ENCODE results near the gene NEMP2. TPM values are rescaled to one million over a fixed set of nuclear protein-coding genes. Genes with fewer than 3 reads are reported as not detected.

Gene NEMP2
- total RNA-seq, 1 donor from 2014 or later, result 15.0 TPM

GRCh38 chr2:190570871-190571270 lies 36.3 kb upstream of the NEMP2 start:
- no peak for TF ChIP-seq CTCF (conservative IDR thresholded peaks at IDR 0.05; ENCODE audit: low read depth, low read length)
- DNase-seq (ENCODE audit: low read depth), result no peak

GRCh38 chr2:190569994-190570755 lies 35.7 kb upstream of the NEMP2 start:
- no peak overlapping the region for H3K4me3 ChIP-seq (ENCODE audit: low read depth, low read length)
- DNase-seq (ENCODE audit: low read depth), result no peak
- TF ChIP-seq CTCF (conservative IDR thresholded peaks at IDR 0.05; ENCODE audit: low read depth, low read length), result no peak

More at GRCh38 chr2:190570871-190571270, 36.3 kb upstream of the NEMP2 start:
- H3K4me3 ChIP-seq (ENCODE audit: low read depth, low read length), result no peak overlapping the region

GRCh38 chr2:190564838-190565237 lies 30.3 kb upstream of the NEMP2 start:
- no peak for DNase-seq (ENCODE audit: low read depth)
- no peak for TF ChIP-seq CTCF (conservative IDR thresholded peaks at IDR 0.05; ENCODE audit: low read depth, low read length)
- no peak overlapping the region for H3K4me3 ChIP-seq (ENCODE audit: low read depth, low read length)

- no peak for TF ChIP-seq CTCF (conservative IDR thresholded peaks at IDR 0.05; ENCODE audit: low read depth, low read length)
- H3K4me3 ChIP-seq (ENCODE audit: low read depth, low read length), result no peak overlapping the region
- DNase-seq (ENCODE audit: low read depth), result no peak
These were observed 29.1 kb upstream of the NEMP2 start for GRCh38 chr2:190563646-190564045.

GRCh38 chr2:190563109-190563508 lies 28.6 kb upstream of the NEMP2 start:
- no peak for TF ChIP-seq CTCF (conservative IDR thresholded peaks at IDR 0.05; ENCODE audit: low read depth, low read length)
- peak; percentile 9 for DNase-seq (ENCODE audit: low read depth)
- H3K4me3 ChIP-seq (ENCODE audit: low read depth, low read length), result no peak overlapping the region

- H3K4me3 ChIP-seq (ENCODE audit: low read depth, low read length), result no peak overlapping the region
- no peak for TF ChIP-seq CTCF (conservative IDR thresholded peaks at IDR 0.05; ENCODE audit: low read depth, low read length)
- DNase-seq (ENCODE audit: low read depth), result no peak
These were observed 27.6 kb upstream of the NEMP2 start for GRCh38 chr2:190562121-190562520.

GRCh38 chr2:190561094-190561493 lies 26.6 kb upstream of the NEMP2 start:
- no peak overlapping the region for H3K4me3 ChIP-seq (ENCODE audit: low read depth, low read length)
- TF ChIP-seq CTCF (conservative IDR thresholded peaks at IDR 0.05; ENCODE audit: low read depth, low read length), result no peak
- DNase-seq (ENCODE audit: low read depth), result no peak
